Frontal cortex (tissue), 4 donors: ENCODE data around the gene FRMPD4. TPM values are rescaled to one million over a fixed set of nuclear protein-coding genes. Genes with fewer than 3 reads are reported as not detected.

ENCODE experiments used
- DNase-seq, 2 donors: peaks; one replicate each; pipeline ENCODE4 v3.0.0; 2012; ENCODE audit warnings: low spot score in 2 of 2
- FAIRE-seq: peaks from 2 replicates; lab custom pipeline; 2012; peaks lifted over from hg19 to GRCh38; lab: Jason Lieb, UNC
- total RNA-seq: library from RNA; depleted of rRNA; stranded (reverse); fragments of >200 nt; gene quantifications from one replicate; pipeline ENCODE4 v1.2.3, GENCODE V29; 2014
- donor health status: control.
- donor health status: control.
- donor health status: control.

Gene FRMPD4
- total RNA-seq, 1 donor from 2014 or later, result 26.5 TPM

DNA sequence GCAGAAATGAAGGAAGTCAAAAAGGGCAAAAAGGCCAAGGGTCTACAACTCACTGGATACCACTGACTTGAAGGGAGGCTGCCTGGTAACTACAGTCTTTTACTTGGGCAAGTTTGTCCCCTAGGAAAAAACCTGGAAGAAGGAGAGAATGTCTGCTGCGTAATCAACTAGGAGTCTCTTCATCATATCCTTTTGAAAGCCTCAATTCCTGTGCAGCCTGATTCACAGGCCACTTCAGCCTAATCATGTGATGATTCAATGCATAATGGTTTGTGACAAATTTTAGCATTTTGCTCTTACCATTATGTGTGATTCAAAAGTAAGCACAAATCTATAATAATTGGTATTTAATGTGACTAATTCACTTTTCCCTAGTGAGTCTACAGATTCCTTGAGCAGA lies 273.6 kb downstream of the FRMPD4 start:
- FAIRE-seq (no peak), DNase-seq (no peak)

DNA sequence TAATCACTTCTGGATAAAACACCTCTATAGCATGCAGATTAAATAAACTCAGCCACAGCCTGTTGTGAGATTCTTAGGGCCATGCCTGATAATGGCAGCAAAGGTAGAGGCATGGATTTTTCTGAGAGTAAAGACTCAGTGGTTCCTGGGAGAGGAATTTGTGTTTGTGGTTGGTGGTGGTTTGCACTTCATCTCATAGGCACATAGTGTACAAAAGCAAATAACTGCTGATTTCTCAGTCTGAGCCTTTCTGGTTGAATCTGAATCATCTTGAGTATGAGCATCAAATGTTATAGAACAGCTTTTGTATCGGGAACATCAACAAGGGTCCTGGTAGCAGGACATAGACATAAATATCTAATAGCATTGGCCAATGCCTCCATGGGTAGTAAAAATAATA lies 274.3 kb downstream of the FRMPD4 start:
- FAIRE-seq, result no peak
- DNase-seq, result no peak

- FAIRE-seq (no peak), DNase-seq (no peak)
These were observed 281.3 kb downstream of the FRMPD4 start for GRCh38 chrX:12419591-12419990.

DNA sequence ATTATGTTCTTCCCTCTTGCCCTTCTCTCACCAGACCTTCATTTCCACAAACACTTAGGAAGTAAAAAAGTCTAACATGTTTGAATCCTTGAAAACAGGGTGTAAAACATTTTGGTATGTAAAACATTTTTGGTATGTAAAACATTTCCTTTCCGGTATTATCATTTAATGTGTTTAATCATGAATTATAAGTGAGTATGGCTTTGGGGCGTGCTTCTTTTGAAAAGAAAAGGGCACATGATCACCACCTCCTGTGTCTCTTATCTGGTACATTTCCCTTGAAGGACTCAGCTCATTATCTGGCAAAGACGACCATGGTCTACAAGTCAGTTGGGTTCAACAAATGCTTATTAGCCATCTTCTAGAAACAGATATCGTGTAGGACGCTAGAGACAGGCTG lies 283.6 kb downstream of the FRMPD4 start:
- FAIRE-seq, result no peak

GRCh38 chrX:12423346-12423745 lies 285.1 kb downstream of the FRMPD4 start:
- DNase-seq (no peak), FAIRE-seq (no peak)

More for the DNA sequence above, 283.6 kb downstream of the FRMPD4 start:
- DNase-seq, result no peak

- FAIRE-seq, result no peak
- no peak for DNase-seq
These were observed 287.2 kb downstream of the FRMPD4 start for GRCh38 chrX:12425496-12425895.

- DNase-seq, result no peak
These were observed 288.1 kb downstream of the FRMPD4 start for GRCh38 chrX:12426420-12426819.

GRCh38 chrX:12434493-12434892 lies 296.2 kb downstream of the FRMPD4 start:
- DNase-seq (no peak), FAIRE-seq (no peak)

More at GRCh38 chrX:12426420-12426819, 288.1 kb downstream of the FRMPD4 start:
- no peak for FAIRE-seq

- DNase-seq (no peak), FAIRE-seq (no peak)
These were observed 301.1 kb downstream of the FRMPD4 start for GRCh38 chrX:12439416-12439815.

- FAIRE-seq (no peak), DNase-seq (no peak)
These were observed 302.0 kb downstream of the FRMPD4 start for GRCh38 chrX:12440246-12440645.

GRCh38 chrX:12441381-12442128 lies 303.3 kb downstream of the FRMPD4 start:
- no peak for DNase-seq
- no peak for FAIRE-seq

DNA sequence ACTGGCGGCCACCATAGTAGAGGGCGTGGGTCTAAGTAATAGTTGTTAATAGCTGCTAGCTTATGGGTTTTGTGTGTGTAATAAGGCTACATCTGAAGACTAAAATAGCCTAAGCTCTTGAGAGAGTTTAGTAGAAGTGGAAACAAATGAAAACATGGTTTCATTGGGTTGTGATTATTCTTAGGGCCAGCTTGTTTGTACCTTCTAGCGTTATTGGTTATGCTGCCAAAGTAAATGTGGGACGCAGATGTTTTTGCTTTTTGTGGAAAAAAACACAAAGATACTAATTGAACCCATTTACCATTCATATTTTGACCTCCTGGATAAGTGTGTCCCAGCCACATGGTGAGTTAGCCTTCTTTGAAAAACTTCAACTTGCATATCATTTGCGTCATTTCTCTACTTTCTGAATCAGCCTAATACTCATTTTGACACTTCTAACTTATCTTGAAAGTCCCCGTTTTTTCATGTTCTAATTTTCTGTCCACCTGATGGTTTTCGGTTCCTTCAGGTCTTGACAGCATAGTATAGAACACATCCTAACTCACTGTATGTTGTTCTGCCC lies 305.3 kb downstream of the FRMPD4 start:
- no peak for DNase-seq
- FAIRE-seq, result no peak

- no peak for DNase-seq
- no peak for FAIRE-seq
These were observed 308.2 kb downstream of the FRMPD4 start for GRCh38 chrX:12446342-12447075.

DNA sequence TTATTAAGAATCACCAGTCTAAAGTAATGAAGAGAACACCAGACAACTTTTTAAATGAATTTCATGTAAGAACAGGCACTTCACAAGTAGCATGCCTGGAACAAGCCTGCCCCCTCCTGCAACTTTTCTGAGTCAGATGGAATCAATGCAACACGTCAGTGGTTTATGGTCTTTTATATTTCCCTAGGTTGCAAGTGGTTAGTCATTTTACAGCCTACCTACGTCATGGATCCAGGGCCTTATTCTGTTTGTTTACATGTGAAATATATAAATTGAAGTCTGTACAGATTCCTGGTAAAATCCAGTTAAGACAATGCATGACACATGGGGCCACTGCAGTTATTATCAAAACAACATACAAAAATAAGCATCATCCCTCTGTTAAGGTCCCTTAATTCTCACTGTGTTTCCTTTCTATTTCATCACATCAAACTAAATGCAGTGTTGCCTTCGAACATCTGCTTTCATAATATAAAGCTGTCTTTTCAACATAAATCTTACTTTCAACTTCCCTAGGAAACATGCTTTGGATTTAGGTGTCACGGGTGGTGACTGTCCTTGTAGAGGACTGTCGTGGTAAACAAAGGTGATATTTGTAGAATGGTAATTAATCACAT lies 309.3 kb downstream of the FRMPD4 start:
- DNase-seq (no peak), FAIRE-seq (no peak)

DNA sequence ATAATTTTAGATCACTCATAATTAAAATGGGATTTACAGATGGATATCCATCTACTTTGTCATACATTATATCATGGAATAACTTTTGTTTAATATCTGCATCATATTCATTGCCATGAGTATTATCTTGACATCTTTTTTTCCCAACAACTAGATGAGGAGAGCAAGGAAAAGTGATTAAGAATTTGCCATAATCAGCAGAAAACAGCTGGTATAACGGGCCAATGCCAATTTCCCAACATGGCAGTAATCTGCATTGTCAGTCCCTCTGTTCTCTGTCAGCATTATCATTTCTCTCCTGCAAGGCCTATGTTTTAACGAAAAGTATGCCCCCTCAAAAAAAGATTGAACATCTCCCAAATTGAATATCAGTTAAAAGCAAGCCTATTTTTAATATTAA lies 314.0 kb downstream of the FRMPD4 start:
- DNase-seq, result no peak
- FAIRE-seq, result no peak

- no peak for FAIRE-seq
- no peak for DNase-seq
These were observed 322.7 kb downstream of the FRMPD4 start for GRCh38 chrX:12460929-12461328.

GRCh38 chrX:12463052-12463451 lies 324.8 kb downstream of the FRMPD4 start:
- no peak for FAIRE-seq
- no peak for DNase-seq

DNA sequence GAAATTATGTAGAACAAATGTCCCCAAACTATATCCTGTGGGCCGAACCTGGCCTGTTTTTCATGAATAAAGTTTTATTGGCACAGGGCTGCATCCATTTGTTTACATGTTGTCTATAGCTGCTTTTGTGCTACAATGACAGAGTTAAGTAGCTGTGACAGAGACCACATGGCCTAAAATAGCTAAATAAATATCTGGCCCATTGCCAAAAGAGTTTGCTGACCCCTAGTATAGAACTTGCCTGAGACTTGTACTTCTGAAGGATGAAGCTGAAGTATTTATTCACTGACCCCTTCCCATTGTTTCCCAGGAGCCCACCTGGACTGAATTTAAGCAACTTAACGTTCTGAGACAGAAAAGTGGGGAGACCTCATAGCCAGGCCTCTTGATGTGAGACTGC lies 325.6 kb downstream of the FRMPD4 start:
- FAIRE-seq, result no peak
- DNase-seq, result no peak

GRCh38 chrX:12467321-12467720 lies 329.0 kb downstream of the FRMPD4 start:
- DNase-seq, result no peak

GRCh38 chrX:12469296-12469695 lies 331.0 kb downstream of the FRMPD4 start:
- DNase-seq (no peak), FAIRE-seq (no peak)

More at GRCh38 chrX:12467321-12467720, 329.0 kb downstream of the FRMPD4 start:
- no peak for FAIRE-seq

- DNase-seq, result no peak
- FAIRE-seq, result no peak
These were observed 332.8 kb downstream of the FRMPD4 start for GRCh38 chrX:12471061-12471460.
